DND-41 (cell line): Measurements from ENCODE around the gene FPR2.

Experiments used
- EZH2 ChIP-seq: IDR thresholded peaks from 3 replicates; pipeline ENCODE4 v1.6.1; 2012; ENCODE audit warnings: borderline replicate concordance, low read depth, mild to moderate bottlenecking, moderate library complexity, low read length, inconsistent platforms; ENCODE audit not compliant: severe bottlenecking
- TF ChIP-seq, protein P1 (sequence below): IDR thresholded peaks from 2 replicates; pipeline ENCODE4 v1.5.1; 2012; ENCODE audit warnings: borderline replicate concordance, low read length, moderate library complexity, mild to moderate bottlenecking; ENCODE audit not compliant: poor library complexity, severe bottlenecking; ENCODE audit errors: extremely low read depth

DNA sequence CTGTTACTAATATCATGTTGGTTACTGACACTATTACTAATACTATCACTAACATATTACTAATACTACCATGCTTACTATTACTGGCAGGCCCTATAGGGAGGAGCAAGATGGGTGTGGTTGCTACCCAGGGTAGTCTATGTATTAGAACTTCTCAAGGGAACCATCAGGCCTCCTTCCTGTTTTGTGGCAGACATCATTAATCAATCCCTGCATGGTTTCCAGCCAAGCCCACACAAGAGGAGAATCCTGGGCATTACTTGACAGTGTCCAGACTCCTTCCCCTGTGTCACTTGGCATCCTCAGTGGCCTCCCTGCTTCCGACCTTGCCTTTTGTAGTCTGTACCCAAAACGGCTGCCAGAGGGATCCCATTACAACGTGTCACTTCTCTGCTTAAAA lies 46.1 kb upstream of the FPR2 start:
- TF ChIP-seq, protein P1, sequence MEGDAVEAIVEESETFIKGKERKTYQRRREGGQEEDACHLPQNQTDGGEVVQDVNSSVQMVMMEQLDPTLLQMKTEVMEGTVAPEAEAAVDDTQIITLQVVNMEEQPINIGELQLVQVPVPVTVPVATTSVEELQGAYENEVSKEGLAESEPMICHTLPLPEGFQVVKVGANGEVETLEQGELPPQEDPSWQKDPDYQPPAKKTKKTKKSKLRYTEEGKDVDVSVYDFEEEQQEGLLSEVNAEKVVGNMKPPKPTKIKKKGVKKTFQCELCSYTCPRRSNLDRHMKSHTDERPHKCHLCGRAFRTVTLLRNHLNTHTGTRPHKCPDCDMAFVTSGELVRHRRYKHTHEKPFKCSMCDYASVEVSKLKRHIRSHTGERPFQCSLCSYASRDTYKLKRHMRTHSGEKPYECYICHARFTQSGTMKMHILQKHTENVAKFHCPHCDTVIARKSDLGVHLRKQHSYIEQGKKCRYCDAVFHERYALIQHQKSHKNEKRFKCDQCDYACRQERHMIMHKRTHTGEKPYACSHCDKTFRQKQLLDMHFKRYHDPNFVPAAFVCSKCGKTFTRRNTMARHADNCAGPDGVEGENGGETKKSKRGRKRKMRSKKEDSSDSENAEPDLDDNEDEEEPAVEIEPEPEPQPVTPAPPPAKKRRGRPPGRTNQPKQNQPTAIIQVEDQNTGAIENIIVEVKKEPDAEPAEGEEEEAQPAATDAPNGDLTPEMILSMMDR: no peak
- no peak for TF ChIP-seq EZH2
